ENCODE data around the gene GMPS.

Gene GMPS

GRCh38 chr3:155983834-155984474 is 113.5 kb downstream of the GMPS start:
- Mint-ChIP-seq H3K27ac (no peak overlapping the region), H3K9me3 (no peaks in the 10 kb centered on the region), H3K4me3 (no peak overlapping the region), H3K36me3 (ENCODE audit: low read depth) (no peaks in the 10 kb centered on the region), H3K27me3 (peaks cover 4% of the 10 kb centered on the region), H3K4me1 (ENCODE audit: low read depth) (no peaks in the 10 kb centered on the region)

- H3K27me3 Mint-ChIP-seq, result peaks cover 4% of the 10 kb centered on the region
- no peak overlapping the region for H3K27ac Mint-ChIP-seq
- H3K4me1 Mint-ChIP-seq (ENCODE audit: low read depth), result no peaks in the 10 kb centered on the region
- H3K4me3 Mint-ChIP-seq, result no peak overlapping the region
- H3K9me3 Mint-ChIP-seq, result no peaks in the 10 kb centered on the region
- no peaks in the 10 kb centered on the region for H3K36me3 Mint-ChIP-seq (ENCODE audit: low read depth)
These were observed 114.5 kb downstream of the GMPS start for GRCh38 chr3:155984791-155985417.

GRCh38 chr3:155989536-155989935 is 119.1 kb downstream of the GMPS start:
- Mint-ChIP-seq H3K27ac (no peak overlapping the region), H3K9me3 (no peaks in the 10 kb centered on the region), H3K36me3 (ENCODE audit: low read depth) (no peaks in the 10 kb centered on the region), H3K27me3 (peaks cover 4% of the 10 kb centered on the region), H3K4me3 (no peak overlapping the region), H3K4me1 (ENCODE audit: low read depth) (no peaks in the 10 kb centered on the region)

- no peak overlapping the region for H3K4me3 Mint-ChIP-seq
- no peaks in the 10 kb centered on the region for H3K4me1 Mint-ChIP-seq (ENCODE audit: low read depth)
- no peaks in the 10 kb centered on the region for H3K9me3 Mint-ChIP-seq
- no peaks in the 10 kb centered on the region for H3K36me3 Mint-ChIP-seq (ENCODE audit: low read depth)
- H3K27me3 Mint-ChIP-seq, result peaks cover 4% of the 10 kb centered on the region
- no peak overlapping the region for H3K27ac Mint-ChIP-seq
These were observed 120.8 kb downstream of the GMPS start for GRCh38 chr3:155991212-155991611.

- no peaks in the 10 kb centered on the region for H3K9me3 Mint-ChIP-seq
- H3K4me1 Mint-ChIP-seq (ENCODE audit: low read depth), result no peaks in the 10 kb centered on the region
- no peak overlapping the region for H3K4me3 Mint-ChIP-seq
- no peak overlapping the region for H3K27ac Mint-ChIP-seq
- peaks cover 4% of the 10 kb centered on the region for H3K27me3 Mint-ChIP-seq
- no peaks in the 10 kb centered on the region for H3K36me3 Mint-ChIP-seq (ENCODE audit: low read depth)
These were observed 121.4 kb downstream of the GMPS start for GRCh38 chr3:155991847-155992246.

Data from stimulated activated naive CD8-positive, alpha-beta T cell treated with anti-CD3 and anti-CD28 coated beads, Interleukin-15, Interleukin-2, amounts not matched to agents 100 ng/mL and 50 ng/mL, for 24 hours (primary cell).